K562 (cell line): Measurements from ENCODE around the gene RUNX1.

Source experiments
- CBFA2T2 ChIP-seq: fragments of 450-650 bp; conservative IDR thresholded peaks from 2 replicates; pipeline ENCODE4 v1.6.1; 2017; ENCODE audit warnings: mild to moderate bottlenecking
- CTCF ChIP-seq, 3 experiments: IDR thresholded peaks in 2 of 3; conservative IDR thresholded peaks in 1 of 3; 2 replicates each; pipeline ENCODE4 v1.5.1; 2011 to 2012; ENCODE audit warnings: low read length in 3 of 3, mild to moderate bottlenecking in 3 of 3, control low read depth in 2 of 3, improper control_type of control experiment in 1 of 3, inconsistent platforms in 1 of 3, low read depth in 1 of 3, mixed read lengths in 1 of 3, moderate library complexity in 1 of 3; ENCODE audit not compliant: insufficient read depth in 2 of 3
- ELK3 ChIP-seq: fragments of 450-650 bp; formaldehyde crosslinking; IDR thresholded peaks from 2 replicates; pipeline ENCODE4 v1.4.0; 2020; ENCODE audit warnings: mild to moderate bottlenecking
- FIP1L1 ChIP-seq: fragments of 200-400 bp; formaldehyde crosslinking; IDR thresholded peaks from 2 replicates; pipeline ENCODE4 v1.6.1; 2018; ENCODE audit warnings: mild to moderate bottlenecking, low read depth, low read length; ENCODE audit not compliant: poor library complexity, severe bottlenecking
- HNRNPH1 ChIP-seq: fragments of 200-400 bp; formaldehyde crosslinking; optimal IDR thresholded peaks from 2 replicates; pipeline ENCODE3; 2017; ENCODE audit warnings: low read depth, mild to moderate bottlenecking, low read length, moderate library complexity
- HNRNPL ChIP-seq: fragments of 200-400 bp; formaldehyde crosslinking; IDR thresholded peaks from 2 replicates; pipeline ENCODE4 v1.6.1; 2017; ENCODE audit warnings: low read depth, mild to moderate bottlenecking, low read length
- NR2C2 ChIP-seq, 2 experiments: fragments of 200-800 bp in 1 of 2; sonication (Bioruptor generic) in 1 of 2; sonication (generic) in 1 of 2; formaldehyde crosslinking in 1 of 2; IDR thresholded peaks; 2 replicates each; pipeline versions ENCODE4 v1.6.1 to v1.8.0; 2016 to 2022; ENCODE audit warnings: mild to moderate bottlenecking in 1 of 2, missing compliant biosample characterization in 1 of 2, missing genetic modification characterization in 1 of 2, missing genetic modification reagents in 1 of 2
- RB1 ChIP-seq: fragments of 450-650 bp; IDR thresholded peaks from 2 replicates; pipeline ENCODE4 v1.6.1; 2017; ENCODE audit warnings: low read depth, mild to moderate bottlenecking
- RFX7 ChIP-seq: fragments of 250-450 bp; sonication (Bioruptor Pico); IDR thresholded peaks from 2 replicates; pipeline ENCODE4 v1.5.1; 2021; ENCODE audit warnings: mild to moderate bottlenecking
- SRF ChIP-seq, 2 experiments: fragments of 250-450, 450-650 bp in 1 of 2; sonication (Bioruptor Pico) in 1 of 2; sonication (generic) in 1 of 2; formaldehyde crosslinking; IDR thresholded peaks; 2 replicates each; pipeline versions ENCODE4 v1.5.0 to v1.5.1; 2020 to 2022; ENCODE audit warnings: mild to moderate bottlenecking in 1 of 2, missing genetic modification reagents in 1 of 2
- TAF1 ChIP-seq: IDR thresholded peaks from 2 replicates; pipeline ENCODE4 v1.6.1; 2011; ENCODE audit warnings: mild to moderate bottlenecking, low read length, moderate library complexity; ENCODE audit not compliant: insufficient read depth, control insufficient read depth, severe bottlenecking; ENCODE audit errors: extremely low read depth
- ZBED1 ChIP-seq: IDR thresholded peaks from 2 replicates; pipeline ENCODE4 v1.6.1; 2014
- ZNF24 ChIP-seq: fragments of 450-650 bp; IDR thresholded peaks from 2 replicates; pipeline ENCODE4 v1.6.1; 2016

- no peak for TF ChIP-seq ZBED1
- TF ChIP-seq HNRNPL: no peak
- no peak for TF ChIP-seq RFX7
- TF ChIP-seq CBFA2T2: no peak
- no peak for TF ChIP-seq ZNF24
- no peak for TF ChIP-seq CTCF (IDR thresholded peaks at IDR 0.05 in 2 of 3, conservative IDR thresholded peaks at IDR 0.05 in 1 of 3; ENCODE audit: insufficient read depth in 2 of 3, low read depth in 1 of 3, low read length in 3 of 3)
- no peak for TF ChIP-seq SRF (CRISPR knock-in tag; IDR thresholded peaks at IDR 0.05)
- no peak for TF ChIP-seq NR2C2 (CRISPR knock-in tag; IDR thresholded peaks at IDR 0.05)
- no peak for TF ChIP-seq NR2C2 (tag; IDR thresholded peaks at IDR 0.05)
- TF ChIP-seq FIP1L1: no peak
- no peak for TF ChIP-seq RB1
- TF ChIP-seq HNRNPH1: no peak
- TF ChIP-seq TAF1: no peak
- no peak for TF ChIP-seq ELK3 (CRISPR knock-in tag)
Observed at GRCh38 chr21:34838956-34839820, 209.9 kb downstream of the RUNX1 start.
